Measurements from ENCODE around the gene STARD9. TPM values are rescaled to one million over a fixed set of nuclear protein-coding genes. Genes with fewer than 3 reads are reported as not detected.

Gene STARD9
- total and polyA plus RNA-seq, 2 of the 4 experiments (the other 2 are of a cell fraction) = 2.0 to 3.2 TPM

DNA sequence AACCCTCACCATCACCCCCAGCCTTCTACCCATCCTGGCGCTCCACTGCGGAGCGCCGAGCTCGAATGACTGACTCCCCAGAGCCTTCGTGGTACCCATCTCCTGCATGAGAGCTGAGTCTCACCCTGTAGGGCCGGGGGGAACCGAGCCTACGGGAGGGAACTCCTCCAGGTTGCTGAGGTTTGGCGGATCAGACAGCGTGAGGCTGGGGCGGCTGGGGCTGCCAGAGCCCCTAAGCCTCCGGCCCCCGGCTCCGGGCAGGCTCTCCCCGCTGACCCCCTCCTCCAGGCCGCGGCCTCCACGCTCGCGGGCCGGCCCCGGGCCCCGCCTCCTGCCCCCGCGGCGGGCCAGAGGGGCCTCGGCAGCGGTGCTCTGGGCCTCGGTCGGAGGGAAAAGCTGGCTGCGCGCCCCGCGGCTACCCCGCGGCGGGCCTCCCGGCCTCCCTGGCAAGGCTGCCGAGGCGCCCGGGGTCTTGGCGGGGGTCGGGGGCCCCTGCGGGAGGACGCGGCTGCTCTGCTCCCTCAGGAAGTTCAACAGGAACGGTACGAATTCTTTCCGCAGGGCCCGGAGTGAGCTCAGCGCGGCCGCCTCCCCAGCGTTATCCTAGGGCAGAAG lies 160.9 kb downstream of the STARD9 start:
- dilution Hi-C loops (cut with HindIII; ENCODE audit: low sequenced_read_pairs, unreplicated experiment) = no loop called here
- H4K91ac ChIP-seq (ENCODE audit: insufficient read depth, low read depth, low read length) = no peak overlapping the region
- H3K18ac ChIP-seq (ENCODE audit: low read depth, low read length) = no peak overlapping the region
- no peak overlapping the region for H2BK15ac ChIP-seq (ENCODE audit: low read depth, low read length)
- H3K9me3 ChIP-seq (ENCODE audit: control insufficient read depth, insufficient read depth, low read length) = no peaks in the 10 kb centered on the region
- H3K9me1 ChIP-seq (ENCODE audit: insufficient read depth, low read length) = peaks cover 11% of the 10 kb centered on the region; the same call in 1 of the 2 replicates
- H3K23ac ChIP-seq (ENCODE audit: low read depth, low read length) = peak overlapping the region; percentile 96; the same call in 1 of the 2 replicates
- H3K56ac ChIP-seq (ENCODE audit: extremely low read depth, insufficient read depth, low read length) = no peak overlapping the region
- peak overlapping the region; percentile 89 for H3K9ac ChIP-seq (ENCODE audit: low read depth, low read length)
- peak overlapping the region; percentile 90 for H3K4me3 ChIP-seq (ENCODE audit: insufficient read depth, low read depth, low read length)
- ATAC-seq (ENCODE audit: low read depth) (peak; percentile 54), DNase-seq (no peak)
- H2BK5ac ChIP-seq (ENCODE audit: low read depth, low read length, poor library complexity, severe bottlenecking) = peak overlapping the region; percentile 79
- H2AK5ac ChIP-seq (ENCODE audit: low read depth, low read length) = peak overlapping the region; percentile 43; the same call in 1 of the 2 replicates
- peaks cover 36% of the 10 kb centered on the region for H3K36me3 ChIP-seq (ENCODE audit: control insufficient read depth, insufficient read depth, low read length)
- H3K27me3 ChIP-seq (ENCODE audit: control insufficient read depth, insufficient read depth, low read length) = no peaks in the 10 kb centered on the region
- peak overlapping the region; percentile 80; the same call in 1 of the 2 replicates for H3K4ac ChIP-seq (ENCODE audit: low read depth, low read length)
- peaks cover 20 to 24% of the 10 kb centered on the region in 2 experiments for H3K79me1 ChIP-seq (ENCODE audit: low read depth in 1 of 2, low read length in 2 of 2)
- no peak overlapping the region for H4K5ac ChIP-seq (ENCODE audit: low read depth, low read length)
- peak overlapping the region; percentile 95 for H2AK9ac ChIP-seq (replicated peaks; ENCODE audit: low read depth, low read length, poor library complexity)
- peaks cover 11% of the 10 kb centered on the region for H4K20me1 ChIP-seq (ENCODE audit: insufficient read depth, low read length)
- H4K8ac ChIP-seq (ENCODE audit: low read depth in 2 of 2, low read length in 2 of 2) = peak overlapping the region; percentile 68 to 90; a peak in 2 of 4 replicates
- TF ChIP-seq CEBPB (IDR thresholded peaks at IDR 0.05; ENCODE audit: low read depth, low read length) = no peak
- 0 out of 2 replicates have a peak, but pooled peaks have one; percentile 26 for TF ChIP-seq MAZ (IDR thresholded peaks at IDR 0.05; ENCODE audit: borderline replicate concordance, low read depth, low read length)
- H3K4me2 ChIP-seq (ENCODE audit: low read depth, low read length) = peak overlapping the region; percentile 73
- in situ Hi-C loops (cut with MboI; ENCODE audit: low sequenced_read_pairs) = no loop called here
- ChIA-PET POLR2A (ENCODE audit: unreplicated experiment) (interaction anchor here (0.5 kb wide), 1 partner anchor 438 kb away, joined by 5 read pairs; no protein-coding TSS in a partner anchor), CTCF (interaction anchor here (1.4 kb wide), 1 partner anchor 190 kb away, joined by 5 read pairs; no protein-coding TSS in a partner anchor)
- WGBS, 2 experiments (ENCODE audit: extremely low coverage in 2 of 2, insufficient read length in 1 of 2) = 0% methylated on average over 15 of the region's 55 CpGs; no CpG with 5 or more reads in 1 of the 2 experiments
- intact Hi-C loops (cut with micrococcal nuclease) = loop anchor here (1.0 kb wide), 1 partner anchor 190 kb away; no protein-coding TSS in a partner anchor
- H2BK120ac ChIP-seq (ENCODE audit: low read depth, low read length) = no peak overlapping the region
- peak overlapping the region; percentile 100 for H2AFZ ChIP-seq (replicated peaks; ENCODE audit: low read length, poor library complexity)
- H3K27ac ChIP-seq (ENCODE audit: insufficient read depth, low read length) = peak overlapping the region; percentile 80
- peaks cover 8% of the 10 kb centered on the region for H3K4me1 ChIP-seq (ENCODE audit: control insufficient read depth, insufficient read depth, low read length)
- H2BK20ac ChIP-seq (ENCODE audit: low read depth, low read length) = no peak overlapping the region
- peak overlapping the region; percentile 2; the same call in 1 of the 2 replicates for H3K14ac ChIP-seq (replicated peaks; ENCODE audit: low read depth, low read length)
- no TSS peak for BruUV-seq (replicated peaks)

Measured in IMR-90 (cell line).